Glutamatergic neuron (in vitro differentiated cells): ENCODE data around the gene SNTA1. TPM values are rescaled to one million over a fixed set of nuclear protein-coding genes. Genes with fewer than 3 reads are reported as not detected.
A peak's percentile ranks its signal among the peaks of the same experiment; 100 is the strongest.

Experiments
- DNase-seq: peaks from one replicate; pipeline ENCODE4 v3.0.0; 2022
- H3K27ac Mint-ChIP-seq: one replicate; pipeline ENCODE4 v1.8.0; 2020; ENCODE audit warnings: mild to moderate bottlenecking, mixed read lengths, inconsistent platforms; ENCODE audit not compliant: unreplicated experiment
- H3K27me3 Mint-ChIP-seq: one replicate; pipeline ENCODE4 v1.8.0; 2020; ENCODE audit warnings: mild to moderate bottlenecking, moderate library complexity, mixed read lengths, inconsistent platforms; ENCODE audit not compliant: unreplicated experiment
- H3K36me3 Mint-ChIP-seq: one replicate; pipeline ENCODE4 v1.8.0; 2020; ENCODE audit warnings: mild to moderate bottlenecking, mixed read lengths, inconsistent platforms; ENCODE audit not compliant: unreplicated experiment
- H3K4me1 Mint-ChIP-seq: one replicate; pipeline ENCODE4 v1.8.0; 2020; ENCODE audit warnings: mild to moderate bottlenecking, low read depth, mixed read lengths, inconsistent platforms; ENCODE audit not compliant: unreplicated experiment
- H3K4me3 Mint-ChIP-seq: one replicate; pipeline ENCODE4 v1.8.0; 2020; ENCODE audit warnings: mild to moderate bottlenecking, mixed read lengths, inconsistent platforms; ENCODE audit not compliant: unreplicated experiment
- H3K9me3 Mint-ChIP-seq: one replicate; pipeline ENCODE4 v1.8.0; 2020; ENCODE audit warnings: mild to moderate bottlenecking, moderate library complexity, mixed read lengths, inconsistent platforms; ENCODE audit not compliant: unreplicated experiment
- total RNA-seq: library from RNA; stranded (reverse); fragmentation: NEBNext Ultra II Directional; extraction: Animal tissue kit (Norgen Biotek cat#: 25700); gene quantifications from one replicate; pipeline ENCODE4 v1.2.1, GENCODE V29; 2021; ENCODE audit not compliant: unreplicated experiment
- TF ChIP-seq, protein P1 (sequence below): fragments of 200-600 bp; sonication (generic); IDR thresholded peaks from one replicate; pipeline ENCODE4 v1.5.0; 2021; ENCODE audit not compliant: partially characterized antibody, unreplicated experiment

The SNTA1 gene
- total RNA-seq, 1 donor from 2014 or later, result 4.5 TPM

DNA sequence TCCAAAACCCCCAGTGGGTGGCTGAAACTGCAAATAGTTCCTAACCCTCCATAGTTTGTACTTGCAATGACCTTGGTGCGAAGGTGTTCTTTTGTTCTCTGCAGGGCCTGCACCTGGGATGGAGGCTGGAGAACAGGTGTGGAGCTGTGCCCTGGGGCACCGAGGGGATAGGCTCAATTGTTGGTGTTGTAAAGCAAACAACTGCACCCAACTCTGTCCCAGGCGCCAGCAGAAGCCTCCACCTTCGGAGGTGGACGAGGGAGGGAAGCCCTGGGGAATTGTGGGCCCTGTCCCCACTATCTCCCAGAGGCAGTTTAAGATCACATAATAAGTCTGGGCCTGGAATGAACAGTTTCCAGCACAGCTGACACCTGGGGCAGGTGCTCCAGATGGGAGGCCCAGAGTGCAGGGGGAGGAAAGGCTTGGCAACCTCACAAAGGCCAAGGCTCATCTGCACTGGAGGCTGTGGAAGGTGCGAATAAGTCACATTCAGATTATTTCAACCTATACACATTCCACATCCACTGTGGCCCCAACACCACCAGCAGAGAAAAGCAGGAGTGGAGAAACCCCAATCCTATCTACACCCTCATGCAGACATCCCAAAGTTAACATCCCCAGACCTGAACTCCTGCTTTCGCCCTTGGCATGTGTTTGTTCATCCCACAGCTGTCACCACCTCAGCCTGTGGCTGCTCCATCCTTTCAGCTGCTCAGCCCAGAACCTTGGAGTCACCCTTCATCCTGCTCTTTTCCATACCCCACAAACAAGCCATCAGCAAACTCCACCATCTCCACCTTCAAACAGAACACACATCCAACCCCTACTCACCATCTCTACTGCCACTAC, 34.0 kb upstream of the SNTA1 start:
- no peak for DNase-seq
- Mint-ChIP-seq H3K4me1 (peaks cover 43% of the 10 kb centered on the region), H3K9me3 (peaks cover 15% of the 10 kb centered on the region), H3K27me3 (peaks cover 8% of the 10 kb centered on the region), H3K36me3 (no peaks in the 10 kb centered on the region), H3K4me3 (no peak overlapping the region), H3K27ac (peak overlapping the region; percentile 21)
- TF ChIP-seq, protein P1, sequence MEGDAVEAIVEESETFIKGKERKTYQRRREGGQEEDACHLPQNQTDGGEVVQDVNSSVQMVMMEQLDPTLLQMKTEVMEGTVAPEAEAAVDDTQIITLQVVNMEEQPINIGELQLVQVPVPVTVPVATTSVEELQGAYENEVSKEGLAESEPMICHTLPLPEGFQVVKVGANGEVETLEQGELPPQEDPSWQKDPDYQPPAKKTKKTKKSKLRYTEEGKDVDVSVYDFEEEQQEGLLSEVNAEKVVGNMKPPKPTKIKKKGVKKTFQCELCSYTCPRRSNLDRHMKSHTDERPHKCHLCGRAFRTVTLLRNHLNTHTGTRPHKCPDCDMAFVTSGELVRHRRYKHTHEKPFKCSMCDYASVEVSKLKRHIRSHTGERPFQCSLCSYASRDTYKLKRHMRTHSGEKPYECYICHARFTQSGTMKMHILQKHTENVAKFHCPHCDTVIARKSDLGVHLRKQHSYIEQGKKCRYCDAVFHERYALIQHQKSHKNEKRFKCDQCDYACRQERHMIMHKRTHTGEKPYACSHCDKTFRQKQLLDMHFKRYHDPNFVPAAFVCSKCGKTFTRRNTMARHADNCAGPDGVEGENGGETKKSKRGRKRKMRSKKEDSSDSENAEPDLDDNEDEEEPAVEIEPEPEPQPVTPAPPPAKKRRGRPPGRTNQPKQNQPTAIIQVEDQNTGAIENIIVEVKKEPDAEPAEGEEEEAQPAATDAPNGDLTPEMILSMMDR, result no peak

DNA sequence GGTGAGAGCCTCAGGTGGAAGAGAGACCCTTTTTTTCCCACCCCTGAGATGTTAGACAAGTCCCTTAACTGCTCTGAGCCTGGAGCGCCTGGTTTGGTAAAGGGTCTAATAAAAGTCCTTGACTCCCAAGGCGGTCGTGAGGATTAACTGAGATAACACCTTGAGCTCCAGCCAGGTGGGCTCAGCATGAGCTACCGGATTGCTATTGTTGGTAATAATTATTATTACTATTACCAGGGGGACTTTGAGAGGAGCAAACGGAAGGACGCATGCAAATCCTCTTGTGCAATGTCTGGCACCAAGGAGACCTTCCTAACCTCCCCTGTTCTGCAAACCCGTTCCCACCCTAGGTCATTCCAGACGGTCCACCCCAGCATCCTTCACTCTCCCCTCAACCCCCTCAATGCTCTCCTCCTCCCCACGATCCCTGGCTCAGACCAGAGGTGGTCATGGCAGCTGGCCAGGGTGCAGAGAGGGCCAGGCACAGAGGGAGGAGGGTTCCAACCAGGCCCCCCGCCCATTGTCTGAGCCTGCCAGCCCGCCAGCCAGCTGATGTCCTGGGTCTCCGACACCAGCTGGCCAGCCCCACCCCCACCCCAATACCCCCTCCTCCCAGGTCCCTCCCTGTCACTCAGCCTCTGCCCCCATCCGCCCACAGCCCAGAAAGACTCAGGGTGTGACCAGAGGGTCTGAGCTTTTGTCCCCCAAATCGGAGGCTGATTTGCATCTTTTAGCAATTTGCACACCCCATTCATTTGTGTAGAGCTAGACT, 32.0 kb upstream of the SNTA1 start:
- Mint-ChIP-seq H3K27ac (peak overlapping the region; percentile 59), H3K9me3 (peaks cover 15% of the 10 kb centered on the region), H3K4me3 (peak overlapping the region; percentile 25), H3K4me1 (peaks cover 43% of the 10 kb centered on the region), H3K36me3 (no peaks in the 10 kb centered on the region), H3K27me3 (peaks cover 10% of the 10 kb centered on the region)
- DNase-seq, result peak; percentile 35
- TF ChIP-seq, protein P1, result no peak

DNA sequence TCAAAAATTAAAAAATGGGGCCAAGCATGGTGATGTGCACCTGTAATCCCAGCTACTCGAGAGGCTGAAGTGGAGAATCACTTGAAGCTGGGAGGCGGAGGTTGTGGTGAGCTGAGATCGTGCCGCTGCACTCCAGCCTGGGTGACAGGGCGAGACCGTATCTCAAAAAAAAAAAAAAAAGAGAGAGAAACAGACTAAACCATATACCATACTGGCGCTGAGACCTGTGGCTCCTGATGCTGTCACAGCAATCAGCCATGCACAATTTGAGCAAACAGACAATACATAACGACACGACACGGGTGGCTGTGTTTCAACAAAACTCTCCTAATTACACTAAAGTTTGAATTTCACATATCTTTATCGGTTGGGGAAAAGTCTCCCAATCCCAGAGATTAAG, 31.4 kb upstream of the SNTA1 start:
- Mint-ChIP-seq H3K27me3 (peaks cover 10% of the 10 kb centered on the region), H3K36me3 (no peaks in the 10 kb centered on the region), H3K9me3 (peaks cover 15% of the 10 kb centered on the region), H3K4me3 (no peak overlapping the region), H3K27ac (no peak overlapping the region), H3K4me1 (peaks cover 43% of the 10 kb centered on the region)
- DNase-seq, result no peak
- TF ChIP-seq, protein P1, result no peak

DNA sequence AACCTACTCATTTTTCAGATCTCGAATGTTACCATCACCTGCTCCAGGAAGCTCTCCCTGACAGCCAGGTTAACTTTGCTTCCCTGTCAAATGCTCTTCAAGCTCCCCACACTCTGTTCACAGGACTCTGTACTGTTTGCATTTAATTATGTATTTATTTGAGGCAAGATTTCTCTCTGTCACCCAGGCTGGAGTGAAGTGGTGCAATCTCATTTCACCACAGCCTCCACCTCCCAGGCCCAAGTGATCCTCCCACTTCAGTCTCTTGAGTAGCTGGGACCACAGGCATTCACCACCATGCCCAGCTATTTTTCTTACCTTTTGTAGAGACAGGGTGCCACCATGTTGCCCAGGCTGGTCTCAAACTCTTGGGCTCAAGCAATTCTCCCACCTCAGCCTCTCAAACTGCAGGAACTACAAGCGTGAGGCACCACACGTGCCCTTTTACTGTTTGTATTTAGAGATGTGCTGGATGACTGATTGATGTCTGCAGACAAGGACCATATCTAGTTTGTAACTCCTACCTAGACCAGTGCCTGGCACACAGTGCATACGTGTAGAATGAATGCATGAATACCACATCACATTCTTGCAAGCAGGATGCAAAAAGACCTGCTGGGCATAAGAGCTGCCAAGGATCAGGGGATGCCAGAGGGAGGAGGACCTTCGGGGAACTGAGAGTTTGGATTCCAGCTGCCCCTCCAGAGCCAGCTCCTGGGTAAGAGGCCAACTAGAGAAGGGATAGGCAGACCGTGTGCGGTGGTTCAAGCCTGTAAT, 30.7 kb upstream of the SNTA1 start:
- TF ChIP-seq, protein P1, result no peak
- H3K4me1 Mint-ChIP-seq, result peaks cover 38% of the 10 kb centered on the region
- H3K4me3 Mint-ChIP-seq, result peak overlapping the region; percentile 10
- DNase-seq, result no peak
- H3K9me3 Mint-ChIP-seq, result peaks cover 15% of the 10 kb centered on the region
- peaks cover 10% of the 10 kb centered on the region for H3K27me3 Mint-ChIP-seq
- H3K27ac Mint-ChIP-seq, result peak overlapping the region; percentile 36
- no peaks in the 10 kb centered on the region for H3K36me3 Mint-ChIP-seq
